SK-N-DZ (cell line): Measurements from ENCODE around the gene NDUFC2. TPM values are rescaled to one million over a fixed set of nuclear protein-coding genes. Genes with fewer than 3 reads are reported as not detected.
"Not testable (repeated sequence)": the region's sequence is repeated elsewhere in the genome, so short reads cannot be mapped to it uniquely, and the experiment has no call there.

Experiments used
- DNase-seq: peaks from one replicate; pipeline ENCODE4 v3.0.0-alpha.2; 2015; ENCODE audit warnings: low spot score
- polyA plus RNA-seq, 2 experiments: library from polyadenylated mRNA; depleted of rRNA; stranded (reverse); fragments of >200 nt; gene quantifications; 2 replicates each; pipeline ENCODE4 v1.2.3, GENCODE V29; 2014

The NDUFC2 gene
- 167 and 180 TPM in 2 replicates for polyA plus RNA-seq (2014; cell fraction: cytosol; rRNA removed)
- 102 and 115 TPM in 2 replicates for polyA plus RNA-seq (2014; cell fraction: nucleus; rRNA removed)

DNA sequence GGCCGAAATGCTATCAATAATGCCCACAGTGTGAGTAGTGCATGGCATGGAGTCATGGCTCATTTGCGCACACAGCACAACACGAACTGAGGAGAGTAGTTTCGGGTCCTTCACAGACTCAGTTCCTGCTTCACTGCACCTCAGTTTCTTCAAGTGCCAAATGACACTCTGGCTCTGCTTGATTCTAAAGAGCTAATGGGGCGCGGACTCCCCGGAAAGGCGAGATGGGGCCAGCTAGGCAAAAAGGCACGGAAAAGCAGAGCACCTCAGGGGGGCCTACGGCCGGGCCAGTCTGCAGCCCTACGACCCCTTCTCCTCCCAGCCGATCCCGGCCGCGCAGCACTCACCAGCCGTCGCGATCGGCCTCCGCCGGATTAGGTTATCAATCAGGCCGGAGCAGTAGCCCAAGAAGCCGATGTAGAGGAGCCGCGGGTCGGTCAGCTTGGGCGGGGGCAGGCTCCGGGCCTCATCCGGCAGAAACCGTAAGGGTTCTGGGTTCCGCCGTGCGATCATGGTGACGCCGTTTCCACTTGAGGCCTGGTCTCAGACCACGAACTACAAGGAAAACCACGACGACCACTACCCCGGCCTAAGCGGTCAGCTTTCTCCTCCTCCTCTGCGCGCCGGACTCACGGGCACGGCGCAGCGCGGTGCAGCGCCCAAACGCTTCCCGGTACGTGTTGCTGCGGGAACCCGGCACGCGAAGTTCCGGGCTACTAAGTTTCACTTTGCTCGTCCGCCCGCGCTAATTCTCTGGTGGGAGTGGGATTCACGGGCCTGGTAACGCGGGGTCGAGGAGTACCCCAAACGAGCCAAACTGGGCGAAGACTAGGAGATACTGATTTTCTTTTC is at the start of gene NDUFC2:
TSS of gene NDUFC2 (minus strand) at position 631 of the 852 bp plus-strand sequence. CDS start at position 513, 118 bp downstream.
- DNase-seq = peak; percentile 88

DNA sequence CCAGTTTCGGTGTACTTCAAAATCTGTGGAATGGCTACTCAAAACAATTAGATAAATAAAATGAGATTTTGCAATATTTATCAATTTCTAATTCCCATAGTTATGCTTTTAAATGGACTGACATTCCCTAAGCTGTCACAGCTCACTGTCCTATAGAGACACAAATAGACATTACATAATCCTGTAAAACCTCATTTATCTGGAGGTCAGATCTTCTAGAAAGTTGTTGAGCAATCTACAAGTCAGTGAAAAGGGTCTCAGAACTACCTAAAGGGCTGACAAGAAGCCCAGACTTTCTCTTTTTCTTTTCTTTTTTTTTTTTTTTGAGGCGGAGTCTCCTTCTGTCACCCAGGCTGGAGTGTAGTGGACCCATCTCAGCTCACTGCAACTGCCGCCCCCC is 47.7 kb upstream of the NDUFC2 start:
- DNase-seq = no peak

DNA sequence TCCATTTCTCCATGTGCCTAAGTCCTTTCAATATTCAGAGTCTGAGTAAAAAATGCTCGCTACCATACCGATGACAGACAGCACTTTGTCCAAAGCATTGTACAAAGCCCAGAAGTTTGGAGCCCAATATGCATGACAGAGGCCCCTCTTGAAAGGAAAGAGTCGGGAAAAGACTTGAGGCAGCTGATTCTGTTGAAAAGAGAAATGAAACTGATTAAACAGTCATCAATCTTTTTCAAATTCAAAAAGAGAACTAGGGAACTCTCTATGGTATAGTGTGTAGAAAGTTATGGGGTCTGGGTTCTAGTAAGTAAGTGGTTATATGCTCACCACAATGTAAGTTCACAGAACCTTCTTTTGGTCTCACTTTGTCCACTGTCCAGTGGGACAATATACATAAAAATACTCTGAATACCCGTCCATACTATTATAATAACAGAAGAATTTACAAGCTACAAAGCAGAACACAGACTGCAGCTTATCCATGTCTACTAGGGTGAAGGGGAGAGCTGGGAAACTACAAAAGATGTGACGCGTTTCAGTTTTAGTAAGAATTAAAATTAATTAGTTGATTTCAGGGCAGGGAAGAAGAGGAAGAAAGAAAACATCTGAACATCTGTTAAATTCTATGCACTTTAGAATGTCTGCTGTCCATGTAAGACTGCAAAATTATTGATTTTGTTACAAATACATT is 33.1 kb upstream of the NDUFC2 start:
- no peak for DNase-seq

DNA sequence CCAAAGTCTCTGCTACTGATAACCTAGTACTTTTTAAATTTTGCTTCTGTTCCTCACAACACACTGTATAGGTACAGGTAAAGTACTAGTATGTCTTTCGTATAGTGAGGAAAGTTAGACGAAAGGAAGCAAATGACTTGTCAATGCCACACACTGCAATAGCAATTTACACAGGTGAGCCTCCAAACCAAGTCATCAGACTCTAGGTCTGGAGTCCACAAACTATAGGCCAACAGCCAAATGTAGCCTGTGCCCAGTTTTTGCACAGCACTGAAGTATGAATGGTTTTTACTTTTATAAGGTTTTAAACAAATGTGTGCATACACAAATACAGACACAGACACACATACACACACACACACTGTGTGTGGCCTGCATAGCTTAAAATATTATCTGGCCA is 31.6 kb upstream of the NDUFC2 start:
- no peak for DNase-seq

DNA sequence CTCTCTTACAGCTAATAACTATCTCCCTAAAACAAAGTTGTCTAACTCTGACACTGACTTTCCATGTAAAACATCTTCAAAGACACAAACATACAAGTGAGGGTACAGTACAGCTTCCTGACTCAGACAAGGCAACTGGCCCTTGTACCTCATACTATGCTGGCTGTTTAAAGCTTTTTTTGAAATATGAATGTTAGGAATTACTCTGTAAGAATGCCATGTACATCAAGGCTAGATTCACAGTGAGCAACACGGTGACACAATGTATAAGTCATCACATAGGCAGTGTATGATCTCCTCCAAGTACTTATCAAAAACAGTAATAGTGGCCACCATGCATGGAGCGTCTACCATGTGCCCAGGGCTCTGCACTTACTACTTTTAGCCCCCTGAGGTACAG is 31.2 kb upstream of the NDUFC2 start:
- no peak for DNase-seq

DNA sequence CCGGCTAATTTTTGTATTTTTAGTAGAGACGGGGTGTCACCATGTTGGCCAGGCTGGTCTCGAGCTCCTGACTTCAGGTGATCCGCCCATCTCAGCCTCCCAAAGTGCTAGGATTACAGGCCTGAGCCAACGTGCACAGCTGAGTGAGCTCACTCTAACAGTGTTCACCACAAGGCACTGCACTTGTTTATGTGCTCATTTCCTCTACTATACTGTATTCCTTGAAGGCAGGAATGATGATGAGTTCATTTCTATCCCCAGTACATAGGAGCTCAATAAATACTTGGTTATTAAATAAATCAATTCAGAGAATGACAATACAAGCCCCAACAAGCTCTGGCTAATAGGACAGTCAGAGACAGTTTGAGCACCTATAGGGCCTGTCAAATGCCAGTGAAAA is 30.7 kb upstream of the NDUFC2 start:
- DNase-seq = no peak

DNA sequence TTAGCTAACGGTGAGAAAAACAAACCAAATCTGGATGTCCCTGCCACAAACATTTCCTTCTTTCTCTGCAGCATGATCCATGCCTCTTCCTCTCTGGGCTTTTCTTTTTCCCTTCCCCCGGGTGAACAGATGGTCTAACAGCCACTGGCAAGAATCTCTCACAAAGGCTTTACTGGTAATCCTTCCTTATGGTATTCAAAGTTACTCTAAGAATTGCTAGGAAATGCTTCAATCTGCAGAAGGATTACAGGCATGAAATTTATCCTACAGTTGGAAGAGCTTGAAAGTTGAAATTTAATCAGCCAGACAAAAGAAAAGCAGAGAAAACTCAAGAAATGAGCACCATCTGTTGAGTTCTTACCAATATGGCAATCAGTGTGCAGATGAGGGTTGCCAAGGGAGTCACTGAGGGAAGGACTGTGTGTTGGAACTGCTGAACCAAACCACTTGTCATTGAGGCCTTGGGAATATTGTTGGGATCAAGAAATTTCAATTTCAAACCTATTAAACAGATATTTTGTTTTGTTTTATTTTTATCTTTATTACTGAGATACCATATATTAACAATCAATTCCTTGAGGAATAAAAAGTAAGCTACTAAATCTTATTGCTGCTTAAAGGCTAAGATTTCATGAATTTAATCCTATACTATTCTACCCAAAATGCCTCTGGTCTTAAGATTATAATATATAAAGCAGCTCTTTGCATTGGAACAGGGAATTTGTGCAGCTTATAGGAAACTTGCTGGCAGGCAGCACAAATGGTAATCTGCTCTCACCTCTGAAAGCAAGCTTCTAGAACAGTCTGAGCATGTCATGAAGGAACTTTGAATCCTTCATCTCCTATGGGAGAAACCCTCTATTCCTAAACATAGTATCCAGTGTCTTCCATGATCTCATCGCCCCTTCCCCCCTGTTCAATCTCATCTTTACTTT is 29.7 kb upstream of the NDUFC2 start:
- no peak for DNase-seq

DNA sequence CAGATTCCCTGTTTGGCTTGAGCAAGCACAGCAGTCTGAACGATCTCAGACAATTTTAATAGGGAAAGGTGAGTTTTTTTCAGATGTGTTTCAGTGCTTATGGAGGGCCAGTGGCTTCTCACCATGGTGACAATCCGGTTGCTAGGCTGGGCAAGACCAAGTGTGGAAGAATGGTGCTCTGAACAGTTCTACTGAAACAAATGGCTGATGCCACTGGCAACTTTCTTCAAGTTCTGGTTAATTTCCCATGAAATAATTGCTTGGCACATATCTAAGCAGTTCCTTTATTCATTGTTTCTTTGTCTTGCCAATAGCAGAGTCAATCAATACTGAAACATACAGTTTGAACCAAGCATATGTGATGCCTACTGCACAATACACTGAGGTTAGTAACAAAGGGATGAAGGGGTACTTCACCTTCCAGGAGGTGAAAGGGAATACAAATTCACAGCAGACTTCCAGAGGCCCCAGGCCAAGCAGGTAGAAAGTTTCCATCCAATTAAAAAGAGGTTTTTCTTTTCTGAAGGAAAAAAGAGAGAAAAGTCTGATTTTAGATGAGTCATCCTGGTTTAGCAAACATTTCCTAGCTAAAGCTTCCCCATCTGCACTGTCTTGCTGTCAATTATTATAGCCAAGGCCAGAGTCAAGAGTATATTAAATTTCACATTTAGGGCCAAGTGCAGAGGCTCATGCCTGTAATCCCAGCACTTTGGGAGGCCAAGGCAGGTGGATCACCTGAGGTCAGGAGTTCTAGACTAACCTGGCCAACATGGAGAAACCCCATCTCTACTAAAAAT is 21.2 kb upstream of the NDUFC2 start:
- DNase-seq = no peak

DNA sequence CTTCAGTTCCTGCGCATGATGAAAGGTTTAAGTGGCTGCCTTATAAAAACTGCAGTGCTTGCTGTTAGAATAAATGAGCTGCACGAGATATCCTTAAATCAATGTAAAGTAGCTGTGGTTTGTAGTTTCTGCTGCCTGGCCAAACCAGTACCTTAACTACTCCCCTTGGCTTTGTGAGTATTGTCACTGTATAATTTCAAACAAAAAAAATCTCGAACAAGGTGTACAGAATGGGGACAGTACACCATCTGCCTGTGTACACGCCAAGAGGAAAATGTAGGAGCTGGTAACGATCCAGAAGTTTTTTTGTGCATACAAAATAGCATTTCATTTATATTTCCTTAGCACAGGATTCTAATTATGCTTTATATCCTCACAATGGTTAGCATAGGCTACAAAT is 20.6 kb upstream of the NDUFC2 start:
- no peak for DNase-seq

DNA sequence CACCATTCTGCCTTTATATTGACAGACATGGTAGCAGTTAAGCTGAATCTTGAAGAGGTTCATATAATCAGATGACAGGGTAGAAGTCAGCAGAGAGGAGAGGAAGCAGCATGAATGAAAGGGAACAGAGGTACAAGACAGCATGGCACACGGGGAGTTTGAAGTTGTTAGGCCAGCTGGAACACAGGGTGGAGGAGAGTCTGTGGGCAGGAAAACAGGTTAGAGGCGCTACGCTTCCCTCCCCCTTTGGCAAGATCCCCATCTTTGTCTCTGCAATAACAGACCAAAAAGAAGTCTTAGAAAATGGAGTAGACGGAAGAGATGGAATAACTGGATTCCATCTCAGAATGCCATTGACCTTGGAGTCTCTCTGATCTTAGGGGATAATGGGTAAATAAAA is 20.0 kb upstream of the NDUFC2 start:
- no peak for DNase-seq

DNA sequence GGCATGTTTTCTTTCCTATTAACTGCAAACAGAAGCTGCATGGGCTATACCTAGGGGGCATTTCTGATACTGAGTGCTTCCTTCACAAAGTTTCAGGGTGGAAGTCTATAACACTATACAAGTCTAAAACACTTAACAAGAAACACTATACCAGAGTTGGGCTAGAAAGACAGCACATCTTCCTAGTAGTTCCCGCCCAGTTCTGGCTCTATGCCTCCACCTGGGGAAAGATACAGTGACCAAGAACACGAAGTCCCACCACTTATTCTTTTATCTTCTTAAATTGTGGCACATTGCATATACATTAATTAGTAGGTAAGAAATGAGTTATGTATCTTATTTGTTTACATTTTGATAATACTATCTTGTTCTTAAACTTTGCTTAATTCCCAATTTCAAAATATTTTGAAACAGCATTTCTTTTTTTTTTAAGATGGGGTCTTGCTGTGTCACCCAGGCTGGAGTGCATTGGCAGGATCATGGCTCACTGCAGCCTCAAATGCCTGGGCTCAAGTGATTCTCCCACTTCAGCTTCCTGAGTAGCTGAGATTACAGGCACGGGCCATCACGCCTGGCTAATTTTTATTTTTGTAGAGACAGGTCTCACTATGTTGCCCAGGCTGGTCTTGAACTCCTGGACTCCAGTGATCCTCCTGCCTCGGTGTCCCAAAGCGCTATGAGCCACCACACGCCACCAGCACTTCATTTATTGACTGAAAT is 18.2 kb upstream of the NDUFC2 start:
- DNase-seq = no peak

DNA sequence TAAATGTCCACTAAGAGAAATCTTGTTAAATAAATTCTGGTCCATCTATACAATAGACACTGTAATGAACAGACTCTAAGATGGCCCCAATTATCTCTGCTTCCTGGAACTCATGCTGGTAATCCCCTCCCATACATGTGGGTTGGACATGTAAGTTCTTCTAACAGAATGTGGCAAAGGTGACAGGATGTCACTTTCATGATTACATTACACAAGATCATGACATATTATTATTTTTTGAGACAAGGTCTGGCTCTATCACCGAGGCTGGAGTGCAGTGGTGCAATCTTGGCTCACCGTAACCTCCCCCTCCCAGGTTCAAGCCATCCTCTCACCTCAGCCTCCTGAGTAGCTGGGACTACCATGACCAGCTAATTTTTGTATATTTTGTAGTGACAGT is 14.6 kb upstream of the NDUFC2 start:
- DNase-seq = no peak

DNA sequence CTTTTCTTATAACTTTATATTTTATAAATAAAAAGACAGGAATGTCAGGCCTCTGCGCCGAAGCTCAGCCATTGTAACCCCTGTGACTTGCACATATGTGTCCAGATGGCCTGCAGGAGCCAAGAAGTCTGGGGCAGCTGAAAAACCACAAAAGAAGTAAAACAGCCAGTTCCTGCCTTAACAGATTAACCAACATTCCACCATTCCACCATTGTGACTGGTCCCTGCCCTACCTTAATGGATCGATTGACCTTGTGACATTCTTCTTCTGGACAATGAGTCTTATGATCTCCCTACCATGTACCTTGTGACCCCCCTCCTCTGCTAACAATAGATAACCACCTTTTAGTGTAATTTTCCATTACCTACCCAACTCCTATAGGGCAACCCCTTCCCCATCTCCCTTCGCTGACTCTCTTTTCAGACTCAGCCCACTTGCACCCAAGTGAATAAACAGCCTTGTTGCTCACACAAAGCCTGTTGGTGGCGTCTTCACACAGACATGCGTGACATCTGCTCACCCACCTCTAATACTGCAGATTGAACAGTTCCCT is 6.9 kb upstream of the NDUFC2 start:
- DNase-seq = not testable (repeated sequence)

DNA sequence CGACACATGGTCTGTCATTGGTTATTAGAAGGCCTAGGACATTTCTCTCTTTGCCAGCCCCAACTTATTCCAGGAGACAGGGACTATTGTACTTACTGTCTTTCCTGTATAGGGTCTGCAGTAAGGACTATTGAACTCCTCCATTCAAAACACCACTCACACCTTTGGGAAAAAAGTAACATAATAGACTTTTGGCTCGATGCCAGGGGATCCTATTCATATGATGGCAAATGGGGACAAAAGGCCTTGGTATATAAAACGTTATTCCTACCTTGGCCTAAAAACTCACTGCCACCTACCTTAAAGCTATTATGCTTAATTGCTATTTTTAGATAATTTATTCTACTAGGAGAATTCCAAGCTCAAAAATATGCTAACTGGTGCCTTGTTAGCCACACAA is 6.3 kb upstream of the NDUFC2 start:
- DNase-seq = no peak

DNA sequence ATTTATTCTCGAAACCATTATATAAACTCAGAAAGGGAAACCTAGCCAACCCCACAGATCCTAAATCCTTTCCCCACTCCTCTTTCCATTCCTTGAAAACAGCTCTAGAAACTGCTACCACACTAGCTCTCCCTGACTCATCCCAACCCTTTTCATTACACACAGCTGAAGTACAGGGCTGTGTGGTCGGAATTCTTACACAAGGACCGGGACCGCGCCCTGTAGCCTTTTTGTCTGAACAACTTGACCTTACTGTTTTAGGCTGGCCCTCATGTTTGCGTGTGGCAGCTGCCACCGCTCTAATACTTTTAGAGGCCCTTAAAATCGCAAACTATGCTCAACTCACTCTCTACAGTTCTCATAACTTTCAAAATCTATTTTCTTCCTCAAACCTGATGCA is 4.8 kb upstream of the NDUFC2 start:
- not testable (repeated sequence) for DNase-seq

DNA sequence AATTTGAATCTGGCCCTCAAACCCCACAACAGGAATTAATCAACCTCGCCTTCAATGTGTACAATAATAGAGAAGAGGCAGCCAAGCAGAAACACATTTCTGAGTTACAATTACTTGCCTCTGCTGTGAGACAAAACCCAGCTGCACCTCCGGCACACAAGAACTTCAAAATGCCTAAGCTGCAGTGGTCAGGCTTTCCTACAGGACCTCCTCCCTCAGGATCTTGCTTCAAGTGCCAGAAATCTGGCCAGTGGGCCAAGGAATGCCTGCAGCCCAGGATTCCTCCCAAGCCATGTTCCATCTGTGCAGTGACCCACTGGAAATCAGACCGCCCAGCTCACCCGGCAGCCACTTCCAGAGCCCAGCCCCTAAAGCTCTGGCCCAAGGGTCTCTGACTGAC is 3.4 kb upstream of the NDUFC2 start:
- DNase-seq = no peak

DNA sequence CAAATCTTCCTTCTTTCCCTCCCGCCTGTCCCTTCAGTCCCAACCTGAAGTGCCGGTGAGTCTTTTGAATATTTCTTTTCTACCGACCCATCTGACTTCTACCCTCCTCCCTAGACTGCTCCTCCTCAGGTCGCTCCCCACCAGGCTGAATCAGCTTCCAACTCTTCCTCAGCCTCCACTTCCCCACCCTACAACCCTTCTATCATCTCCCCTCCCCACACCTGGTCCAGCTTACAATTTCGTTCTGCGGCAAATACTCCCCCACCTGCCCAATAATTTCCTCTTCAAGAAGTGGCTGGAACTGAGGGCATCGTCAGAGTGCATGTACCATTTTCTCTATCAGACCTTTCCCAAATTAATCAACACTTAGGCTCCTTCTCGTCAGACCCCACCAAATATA is 2.5 kb upstream of the NDUFC2 start:
- no peak for DNase-seq

DNA sequence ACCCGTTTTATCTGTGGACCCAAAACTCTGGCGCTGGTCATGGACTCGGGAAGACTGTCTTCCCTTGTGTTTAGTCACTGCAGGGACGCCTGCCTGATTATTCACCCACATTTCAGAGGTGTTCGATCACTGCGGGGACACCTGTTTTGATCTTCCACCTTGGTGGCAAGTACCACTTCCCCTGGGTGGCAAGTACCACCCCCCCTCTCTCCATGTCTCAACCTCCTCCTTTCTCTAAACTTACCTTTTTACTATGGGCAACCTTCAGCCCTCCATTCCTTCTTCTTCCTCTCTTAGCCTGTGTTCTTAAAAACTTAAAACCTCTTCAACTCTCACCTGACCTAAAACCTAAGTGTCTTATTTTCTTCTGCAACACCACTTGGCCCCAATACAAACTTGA is 1.9 kb upstream of the NDUFC2 start:
- DNase-seq = no peak

DNA sequence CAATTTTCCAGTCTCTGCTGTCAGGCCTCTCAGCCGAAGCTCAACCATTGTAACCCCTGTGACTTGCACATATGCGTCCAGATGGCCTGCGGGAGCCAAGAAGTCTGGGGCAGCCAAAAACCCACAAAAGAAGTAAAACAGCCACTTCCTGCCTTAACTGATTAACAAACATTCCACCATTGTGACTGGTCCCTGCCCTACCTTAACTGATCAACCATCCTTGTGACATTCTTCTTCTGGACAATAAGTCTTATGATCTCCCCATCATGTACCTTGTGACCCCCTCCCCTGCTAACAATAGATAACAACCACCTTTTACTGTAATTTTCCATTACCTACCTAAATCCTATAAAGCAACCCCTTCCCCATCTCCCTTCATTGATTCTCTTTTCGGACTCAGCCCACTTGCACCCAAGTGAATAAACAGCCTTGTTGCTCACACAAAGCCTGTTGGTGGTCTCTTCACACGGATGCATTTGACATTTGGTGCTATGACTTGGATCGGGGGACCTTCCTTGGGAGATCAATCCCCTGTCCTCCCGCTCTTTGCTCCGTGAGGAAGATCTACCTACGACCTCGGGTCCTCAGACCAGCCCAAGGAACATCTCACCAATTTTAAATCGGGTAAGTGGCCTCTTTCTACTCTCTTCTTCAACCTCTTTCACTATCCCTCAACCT is 1.3 kb upstream of the NDUFC2 start:
- no peak for DNase-seq
